HG03045 (cell line): ENCODE measurements around the gene FXYD7.
A peak's percentile ranks its signal among the peaks of the same experiment; 100 is the strongest.

Experiments
- ATAC-seq: cut with Tn5 transposase; IDR thresholded peaks from one replicate; pipeline ENCODE4 v1.9.1; 2021; ENCODE audit warnings: mild to moderate bottlenecking, moderate library complexity; ENCODE audit not compliant: unreplicated experiment

The FXYD7 gene

DNA sequence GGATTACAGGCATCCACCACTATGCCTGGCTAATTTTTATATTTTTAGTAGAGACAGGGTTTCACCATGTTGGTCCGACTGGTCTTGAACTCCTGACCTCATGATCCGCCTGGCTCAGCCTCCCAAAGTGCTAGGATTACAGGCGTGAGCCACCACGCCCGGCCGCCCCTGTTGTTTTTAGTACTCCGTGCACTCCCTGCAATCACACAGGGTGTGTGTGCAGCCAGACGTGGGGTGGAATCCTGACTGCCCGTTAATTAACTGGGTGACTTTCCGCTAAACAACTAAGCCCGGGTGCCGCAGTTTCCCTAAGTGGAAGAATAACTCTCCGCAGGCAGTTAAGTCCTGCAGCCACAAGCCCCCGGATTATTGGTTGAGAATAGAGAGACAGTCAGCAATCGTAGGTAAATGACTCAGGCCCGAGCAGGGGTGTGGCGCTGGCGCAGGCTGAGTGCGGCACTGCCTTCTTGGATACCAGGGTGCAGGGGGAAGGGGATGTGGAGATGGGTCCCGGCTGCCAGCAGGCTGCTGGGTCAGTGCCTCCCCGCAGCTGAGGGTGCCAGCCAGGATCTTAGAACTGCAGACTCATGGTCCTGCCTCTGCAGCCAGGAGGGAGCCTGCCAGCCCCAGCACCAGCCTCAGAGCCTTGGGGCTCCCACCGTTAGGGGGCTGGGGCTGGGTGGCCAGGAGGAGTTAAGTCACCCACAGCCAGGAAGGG lies 33.5 kb upstream of the FXYD7 start:
- no peak for ATAC-seq

DNA sequence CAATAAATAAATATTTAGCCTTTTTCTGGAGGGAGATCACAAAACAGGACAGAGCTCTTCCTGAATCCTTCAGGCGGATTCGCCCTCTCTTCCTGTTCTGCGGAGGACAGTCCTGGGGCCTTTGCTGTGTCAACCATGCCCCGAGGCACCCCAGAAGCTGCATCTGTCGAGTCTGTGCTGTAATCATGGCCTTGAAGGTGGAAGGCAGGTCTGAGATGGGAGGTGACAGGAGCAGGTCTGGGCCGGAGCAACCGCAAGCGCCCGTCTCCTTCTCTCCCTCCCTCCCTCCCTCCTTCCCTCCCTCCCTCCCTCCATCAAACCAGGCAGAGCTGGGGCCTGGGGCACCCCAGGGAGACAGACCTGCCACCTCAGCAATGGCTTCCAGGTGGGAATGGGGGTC lies 32.1 kb upstream of the FXYD7 start:
- ATAC-seq = no peak

DNA sequence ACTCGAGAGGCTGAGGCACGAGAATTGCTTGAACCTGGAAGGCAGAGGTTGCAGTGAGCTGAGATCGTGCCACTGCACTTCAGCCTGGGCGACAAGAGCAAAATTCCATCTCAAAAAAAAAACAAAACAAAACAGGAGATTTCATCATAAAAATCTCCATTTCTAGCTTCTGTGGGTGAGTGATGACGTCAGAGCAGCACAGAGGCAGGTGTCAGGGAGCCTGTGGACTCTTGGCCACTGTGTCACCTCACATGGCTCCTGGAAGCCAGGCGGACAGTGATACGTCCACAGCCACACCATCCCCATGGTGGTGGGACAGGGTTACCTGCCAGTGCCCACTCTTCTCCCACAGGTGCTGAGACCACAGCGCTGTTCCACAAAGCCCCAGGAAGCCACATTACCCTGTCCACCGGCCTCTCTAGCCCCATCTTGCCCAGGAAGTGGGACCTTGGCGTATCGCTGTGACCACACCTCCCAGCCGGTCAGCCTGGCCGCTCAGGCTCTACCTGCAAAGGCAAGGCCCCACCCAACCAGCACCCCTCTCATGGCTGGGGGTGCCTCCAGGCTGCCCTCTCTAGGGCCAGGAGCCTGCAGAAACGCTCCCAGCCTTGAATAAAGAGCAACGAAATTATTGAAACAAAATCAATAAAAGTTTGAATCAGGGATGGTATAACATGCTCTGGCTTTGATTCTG lies 29.9 kb upstream of the FXYD7 start:
- no peak for ATAC-seq

DNA sequence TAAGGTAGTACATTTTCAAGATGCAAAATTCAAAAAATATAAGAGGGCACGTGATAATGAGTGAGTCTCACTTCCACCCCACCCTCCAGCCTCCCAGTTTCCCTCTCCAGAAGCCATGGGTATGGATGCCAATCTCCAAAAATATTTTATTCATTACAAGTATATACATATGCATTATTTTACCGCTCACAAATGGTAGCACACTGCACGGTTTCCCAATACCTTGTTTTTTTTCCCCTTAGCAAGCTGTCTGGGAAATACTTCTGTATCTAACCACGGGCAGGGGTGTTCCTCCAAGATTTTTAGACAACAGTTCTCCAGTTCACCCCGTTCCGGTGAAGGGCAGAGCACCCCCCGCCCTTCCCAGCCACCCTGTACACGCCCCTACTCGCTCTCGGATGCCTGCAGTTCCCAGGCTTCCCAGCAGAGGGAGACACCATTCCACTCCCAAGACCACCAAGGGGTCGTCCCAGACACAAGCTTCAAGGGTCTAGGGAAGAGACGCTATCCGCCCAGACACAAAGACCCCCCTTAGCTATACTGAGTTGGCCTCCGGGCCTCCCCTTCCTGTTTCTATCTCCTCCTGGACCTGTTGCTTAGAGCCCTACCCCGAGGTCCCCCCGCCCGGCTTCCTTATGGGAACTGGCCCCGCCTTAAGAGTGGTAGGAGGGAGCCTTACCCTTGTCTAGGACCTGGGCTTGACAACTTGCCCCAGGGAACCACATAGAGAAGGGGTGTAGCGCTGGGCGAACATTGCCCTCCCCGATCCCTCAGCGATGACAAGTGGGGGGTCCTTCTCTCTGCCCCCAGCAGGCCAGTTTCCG lies 28.5 kb upstream of the FXYD7 start:
- ATAC-seq = no peak

DNA sequence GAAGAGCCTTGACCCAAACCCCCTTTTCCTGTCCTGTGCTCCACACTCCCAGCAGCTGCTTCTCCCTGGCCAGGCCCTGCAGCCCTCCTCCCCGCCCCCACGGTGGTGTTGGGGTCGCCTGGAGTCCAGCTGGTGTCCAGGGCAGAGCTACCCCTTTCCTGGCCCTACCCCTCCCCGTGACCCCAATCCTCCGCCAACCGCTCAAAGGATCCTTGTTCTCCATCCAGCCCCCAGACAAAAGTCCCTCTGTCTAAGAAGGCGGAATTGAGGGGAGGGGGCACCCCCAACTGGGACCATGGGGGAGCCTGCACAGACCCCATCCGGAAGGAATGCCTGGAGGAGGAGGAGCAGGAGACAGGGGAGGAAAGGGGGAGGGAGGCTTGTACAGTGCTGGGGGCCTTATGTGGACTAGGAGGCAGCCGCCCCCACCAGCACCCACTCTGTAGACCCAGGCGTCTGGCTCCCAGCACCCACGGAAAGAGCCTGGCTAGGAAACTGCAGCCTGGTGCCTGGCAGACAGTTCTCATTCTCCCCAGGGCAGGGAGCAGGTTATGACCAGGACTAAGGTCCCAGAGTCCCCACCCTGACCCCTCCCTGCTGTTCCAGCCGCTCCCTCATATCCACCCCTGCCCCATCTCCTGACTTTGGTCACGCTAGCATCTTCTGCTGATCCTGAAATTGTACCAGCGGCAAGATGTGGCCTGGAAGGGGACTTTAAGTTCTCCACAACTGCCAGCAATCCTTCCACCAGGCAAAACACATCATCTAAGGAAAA lies 27.7 kb upstream of the FXYD7 start, which contains the start of gene FXYD3:
TSS of gene FXYD3 (plus strand) at position 647 of the 775 bp plus-strand sequence. CDS start 3,554 bp downstream, outside the sequence.
- ATAC-seq = no peak

DNA sequence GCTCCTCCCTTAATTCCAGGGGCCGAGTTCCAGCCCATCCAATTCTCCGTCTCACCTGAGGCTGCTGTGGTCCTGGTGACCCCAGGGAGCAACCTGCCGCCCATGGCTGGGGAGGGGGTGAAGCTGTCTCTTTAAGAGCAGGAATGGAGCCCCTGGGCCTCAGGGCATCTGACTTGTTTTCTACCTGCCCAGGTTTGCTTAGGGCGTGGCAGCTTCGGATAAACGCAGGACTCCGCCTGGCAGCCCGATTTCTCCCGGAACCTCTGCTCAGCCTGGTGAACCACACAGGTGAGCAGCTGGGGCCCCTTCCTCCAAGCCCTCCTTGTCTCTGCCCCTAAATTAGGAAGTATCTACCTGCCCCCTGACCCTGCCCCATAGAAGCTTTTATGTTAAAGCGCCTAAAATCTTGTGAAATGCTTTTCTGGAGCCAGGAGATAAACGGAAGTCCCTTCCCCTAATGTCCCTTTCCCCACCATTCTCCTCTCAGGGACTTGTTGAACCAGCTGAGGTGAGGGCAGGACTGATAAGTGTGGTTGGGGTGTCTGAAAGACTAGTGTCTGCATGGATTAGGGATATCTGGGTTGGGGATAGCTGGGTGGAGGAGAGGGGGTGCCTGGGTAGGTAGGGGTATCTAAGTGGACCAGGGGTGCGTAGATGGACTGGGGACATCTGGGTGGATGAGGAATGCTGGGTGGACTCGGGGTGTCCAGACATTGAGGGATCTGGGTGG lies 26.8 kb upstream of the FXYD7 start:
- no peak for ATAC-seq

DNA sequence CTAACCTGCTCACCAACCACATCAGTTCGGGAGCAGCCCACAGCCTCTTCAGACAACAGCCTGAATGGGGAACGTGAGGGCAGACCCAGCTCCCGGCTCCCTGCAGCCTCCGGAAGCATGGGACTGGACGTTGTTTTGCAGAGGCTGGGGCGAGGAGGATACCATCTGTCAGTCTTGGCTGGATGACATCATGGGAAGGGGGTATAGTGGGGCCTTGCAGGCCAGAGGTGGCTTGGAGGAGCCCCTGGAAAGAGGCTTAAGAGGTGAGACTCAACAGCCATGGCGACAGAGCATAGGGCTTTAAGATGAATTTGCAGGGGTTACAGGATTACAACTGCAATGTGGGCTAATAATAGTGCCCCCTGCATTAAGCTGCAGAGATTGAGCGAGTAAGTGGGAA lies 25.9 kb upstream of the FXYD7 start:
- no peak for ATAC-seq

DNA sequence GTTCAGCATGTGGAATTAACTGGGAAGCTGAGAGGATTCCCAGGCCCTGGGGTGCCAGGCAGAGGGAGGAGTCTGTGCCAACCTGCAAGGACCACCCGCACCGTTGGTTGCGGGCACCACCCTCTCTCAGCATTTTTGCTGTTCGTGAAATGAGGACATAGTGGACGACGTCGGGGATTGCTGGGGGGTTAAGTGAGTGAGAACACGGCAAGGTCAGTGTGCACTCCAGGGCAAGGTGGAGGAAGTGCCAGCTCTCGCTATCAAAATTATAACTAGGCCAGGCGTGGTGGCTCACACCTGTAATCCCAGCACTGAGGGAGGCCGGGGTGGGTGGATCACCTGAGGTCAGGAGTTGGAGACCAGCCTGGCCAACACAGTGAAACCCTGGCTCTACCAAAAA lies 25.3 kb upstream of the FXYD7 start:
- no peak for ATAC-seq

DNA sequence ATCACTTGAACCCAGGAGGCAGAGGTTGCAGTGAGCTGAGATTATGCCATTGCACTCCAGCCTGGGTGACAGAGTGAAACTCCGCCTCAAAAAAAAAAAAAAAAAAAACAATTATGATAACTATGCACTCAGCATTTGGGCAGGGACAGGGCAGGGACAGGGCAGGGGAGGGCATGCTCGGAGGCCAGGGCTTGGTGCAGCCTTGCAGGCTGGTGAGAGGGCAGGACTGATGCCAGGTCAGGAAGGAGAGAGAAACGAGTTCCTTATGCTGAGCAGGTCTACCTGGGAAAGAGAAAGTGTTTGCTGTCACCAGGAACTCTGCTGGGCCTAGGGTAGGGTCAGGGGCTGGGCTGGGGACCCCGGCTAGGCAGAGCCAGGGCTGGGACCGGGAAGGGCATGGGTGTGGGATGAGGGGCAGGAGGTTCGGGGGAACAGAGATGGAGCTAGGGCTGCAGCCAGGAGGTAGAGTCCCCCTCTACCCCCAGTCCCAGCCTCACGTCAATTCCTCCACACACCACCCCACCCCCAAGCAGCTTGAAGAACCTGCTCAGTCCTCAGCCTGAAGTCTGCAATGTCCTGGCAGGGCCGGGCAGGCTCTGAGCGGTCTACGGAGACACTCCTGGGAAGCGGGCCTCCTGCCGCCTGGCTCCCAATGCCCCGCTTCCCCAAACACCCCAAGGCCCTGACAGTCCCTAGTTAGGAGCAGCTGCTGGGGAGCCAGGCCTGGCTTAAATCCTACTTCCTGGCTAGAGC lies 24.6 kb upstream of the FXYD7 start:
- ATAC-seq = no peak

DNA sequence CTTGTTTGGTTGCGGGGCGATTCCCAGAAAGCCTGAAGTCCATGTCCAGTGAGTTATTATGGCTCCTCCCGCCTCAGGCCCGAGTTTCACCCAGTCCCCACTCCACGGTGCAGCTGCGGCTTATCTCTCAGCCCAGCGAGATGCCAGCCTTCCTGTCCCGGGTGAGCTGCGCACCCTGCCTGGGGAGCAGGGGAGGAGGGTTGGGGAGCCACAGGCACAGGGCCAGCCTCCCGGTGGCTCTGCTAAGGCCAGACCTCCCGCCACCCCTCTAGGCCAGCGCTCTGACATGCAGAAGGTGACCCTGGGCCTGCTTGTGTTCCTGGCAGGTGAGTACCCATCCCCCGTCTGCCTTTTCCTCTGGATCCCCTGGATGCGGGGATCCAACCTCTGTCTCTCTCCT lies 24.0 kb upstream of the FXYD7 start:
- ATAC-seq = no peak

DNA sequence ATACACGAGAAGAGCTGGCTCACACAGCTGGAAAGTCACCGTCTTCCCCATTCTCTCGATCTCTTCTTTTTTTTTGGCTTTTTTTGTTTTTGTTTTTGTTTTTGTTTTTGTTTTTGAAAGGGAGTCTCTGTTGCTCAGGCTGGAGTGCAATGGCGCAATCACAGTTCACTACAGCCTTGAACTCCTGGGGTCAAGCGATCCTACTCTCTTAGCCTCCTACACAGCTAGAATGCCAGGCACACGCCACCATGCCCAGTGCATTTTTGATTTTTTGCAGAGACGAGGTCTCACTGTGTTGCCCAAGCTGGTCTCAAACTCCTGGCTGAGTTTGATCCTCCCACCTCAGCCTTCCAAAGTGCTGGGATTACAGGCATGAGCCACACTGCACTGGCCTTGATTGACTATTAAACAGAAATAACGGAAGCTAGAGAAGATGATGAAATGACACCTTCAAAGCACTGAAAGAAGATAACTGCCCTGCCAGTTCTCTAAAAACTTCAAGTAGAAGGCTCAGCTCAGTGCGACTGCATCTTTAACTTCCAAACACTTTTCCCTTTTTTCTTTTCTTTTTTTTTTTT lies 23.4 kb upstream of the FXYD7 start:
- ATAC-seq = no peak

DNA sequence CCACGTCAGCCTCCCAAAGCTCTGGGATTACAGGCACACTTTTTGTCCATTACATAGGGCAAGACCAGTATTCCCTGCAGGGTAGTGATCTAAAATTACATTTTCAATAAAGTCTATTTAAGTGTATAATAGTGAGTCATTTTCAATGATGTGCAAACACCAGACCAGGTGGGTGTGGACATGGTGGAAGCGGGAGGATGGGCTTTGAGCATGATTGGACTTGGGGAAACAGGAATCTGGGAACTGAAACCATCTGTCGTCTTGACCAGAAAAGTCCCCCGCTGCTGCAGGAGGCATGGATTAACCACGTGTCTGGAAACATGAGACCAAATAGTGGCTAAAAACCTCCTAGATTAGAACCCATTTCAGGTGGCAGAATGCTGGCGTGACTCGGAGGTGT lies 22.6 kb upstream of the FXYD7 start:
- no peak for ATAC-seq

DNA sequence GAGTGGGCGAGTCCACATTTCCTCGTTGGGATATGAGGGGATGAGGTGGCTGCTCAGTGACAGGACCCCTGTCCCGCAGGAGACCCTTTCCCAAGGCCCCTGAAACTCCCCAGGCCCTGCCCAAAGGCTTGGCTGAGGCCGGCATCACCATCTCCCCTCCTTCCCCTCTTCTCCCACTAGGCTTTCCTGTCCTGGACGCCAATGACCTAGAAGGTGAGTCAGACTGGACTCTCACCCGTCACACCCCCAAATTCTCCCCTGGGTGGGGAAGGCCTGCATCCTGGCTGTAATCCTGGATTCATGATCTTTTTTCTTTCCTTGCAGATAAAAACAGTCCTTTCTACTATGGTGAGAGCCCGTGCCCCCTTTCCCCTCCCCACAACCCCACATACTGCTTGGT lies 22.2 kb upstream of the FXYD7 start:
- ATAC-seq = no peak

DNA sequence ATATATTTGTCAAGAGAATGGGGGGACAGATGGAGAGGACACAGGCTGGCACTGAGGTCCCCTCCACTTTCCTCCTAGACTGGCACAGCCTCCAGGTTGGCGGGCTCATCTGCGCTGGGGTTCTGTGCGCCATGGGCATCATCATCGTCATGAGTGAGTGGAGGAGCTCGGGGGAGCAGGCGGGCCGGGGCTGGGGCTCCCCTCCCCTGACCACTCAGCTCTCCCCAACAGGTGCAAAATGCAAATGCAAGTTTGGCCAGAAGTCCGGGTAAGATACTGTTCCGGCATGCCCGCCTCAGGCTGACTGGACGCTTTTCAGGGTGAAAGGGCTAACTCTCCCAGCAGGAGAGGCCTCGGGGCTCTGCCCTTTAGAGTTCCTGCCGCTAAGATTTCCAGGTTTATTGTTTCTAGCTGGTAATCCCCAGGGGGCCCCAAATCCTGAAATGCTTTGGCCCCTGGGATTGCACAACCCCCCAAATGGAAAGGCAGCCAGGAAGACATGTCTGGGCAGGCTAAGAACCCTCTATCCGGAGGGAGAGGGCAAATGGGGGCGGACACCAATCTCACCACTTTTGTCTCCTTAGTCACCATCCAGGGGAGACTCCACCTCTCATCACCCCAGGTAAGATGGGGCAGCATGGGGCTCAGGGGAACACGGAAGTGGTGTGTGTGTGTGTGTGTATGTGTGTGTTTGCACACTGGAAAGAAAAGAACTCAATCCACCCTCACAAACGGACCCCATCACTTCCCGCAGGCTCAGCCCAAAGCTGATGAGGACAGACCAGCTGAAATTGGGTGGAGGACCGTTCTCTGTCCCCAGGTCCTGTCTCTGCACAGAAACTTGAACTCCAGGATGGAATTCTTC lies 20.1 kb upstream of the FXYD7 start:
- ATAC-seq = no peak

DNA sequence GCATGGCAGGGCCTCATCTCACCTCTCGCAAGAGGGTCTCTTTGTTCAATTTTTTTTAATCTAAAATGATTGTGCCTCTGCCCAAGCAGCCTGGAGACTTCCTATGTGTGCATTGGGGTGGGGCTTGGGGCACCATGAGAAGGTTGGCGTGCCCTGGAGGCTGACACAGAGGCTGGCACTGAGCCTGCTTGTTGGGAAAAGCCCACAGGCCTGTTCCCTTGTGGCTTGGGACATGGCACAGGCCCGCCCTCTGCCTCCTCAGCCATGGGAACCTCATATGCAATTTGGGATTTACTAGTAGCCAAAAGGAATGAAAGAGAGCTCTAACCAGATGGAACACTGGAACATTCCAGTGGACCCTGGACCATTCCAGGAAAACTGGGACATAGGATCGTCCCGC lies 19.5 kb upstream of the FXYD7 start:
- ATAC-seq = no peak

DNA sequence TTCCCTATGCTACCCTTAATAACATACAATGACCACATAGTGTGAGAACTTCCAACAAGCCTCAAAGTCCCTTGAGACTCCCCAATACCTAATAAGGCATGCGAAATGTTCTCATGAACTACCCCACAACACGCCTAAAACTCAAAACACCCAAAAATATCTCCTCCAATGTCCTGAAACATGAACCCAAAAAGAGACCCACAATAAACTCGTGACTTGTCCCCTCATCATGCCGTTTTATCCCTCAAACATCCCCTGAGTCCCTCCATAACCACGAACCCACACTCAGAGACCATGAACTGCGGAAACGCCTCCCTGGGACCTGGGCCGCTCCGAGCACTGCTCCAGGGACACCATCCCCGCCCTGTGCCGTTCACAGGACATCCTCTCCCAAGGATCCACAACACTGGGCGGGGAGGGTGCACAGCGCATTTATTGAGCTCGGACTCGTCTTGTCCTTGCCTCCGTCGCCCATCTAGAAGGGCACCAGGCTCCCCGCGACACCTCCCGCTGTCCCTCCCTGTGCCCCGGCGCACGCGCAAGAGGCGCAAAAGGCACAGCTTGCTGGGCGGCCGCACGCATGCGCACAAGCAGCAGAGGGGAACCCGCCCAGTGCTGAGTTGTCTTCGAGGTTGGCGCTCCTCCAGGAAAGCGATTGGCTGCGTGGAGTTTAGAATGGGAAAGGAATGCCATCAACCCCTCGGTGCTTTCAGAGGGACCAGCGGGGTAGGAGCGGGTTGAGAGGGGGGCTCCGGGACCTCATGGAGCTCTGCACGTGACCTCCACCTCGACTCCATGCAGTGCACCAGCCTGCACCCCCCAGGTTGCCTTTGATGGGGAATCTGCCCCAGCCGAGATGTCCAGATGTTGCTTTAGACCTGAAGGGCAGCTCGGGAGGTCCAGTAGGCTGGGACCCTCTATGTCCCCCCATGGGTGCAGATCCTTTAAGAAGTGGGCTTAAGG lies 18.7 kb upstream of the FXYD7 start:
- peak; percentile 59 for ATAC-seq

DNA sequence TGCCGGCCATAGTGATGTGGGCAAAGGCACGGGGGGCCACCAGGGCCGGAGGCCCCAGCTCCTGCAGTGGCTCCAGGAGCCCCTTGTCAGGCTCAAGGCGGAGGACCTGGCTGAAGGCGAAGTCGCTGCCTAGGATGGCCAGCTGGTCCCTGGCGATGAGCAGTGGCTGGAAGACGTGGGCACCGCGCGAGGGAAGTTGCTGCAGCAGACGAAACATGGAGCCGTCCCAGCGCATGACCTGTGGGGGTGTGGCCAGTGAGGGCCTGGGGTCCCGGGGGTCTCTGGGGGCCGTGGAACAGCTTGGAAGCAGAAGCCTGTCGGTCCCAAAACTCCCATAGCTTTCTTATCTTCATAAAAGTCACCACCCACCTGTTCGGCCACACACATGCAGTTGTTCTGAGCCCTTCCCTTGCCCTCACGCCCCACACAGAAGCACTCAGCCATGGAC lies 17.8 kb upstream of the FXYD7 start:
- ATAC-seq = no peak
